Endothelial cell of umbilical vein (primary cell): ENCODE measurements around the gene ZNF488.

ENCODE experiments used
- CTCF ChIP-seq, 2 donors: IDR thresholded peaks; 1 replicate in 1 of 2; 2 replicates in 1 of 2; pipeline ENCODE4 v1.5.1; 2011; ENCODE audit warnings: low read length in 2 of 2, mild to moderate bottlenecking in 2 of 2, moderate library complexity in 2 of 2, control low read depth in 1 of 2, inconsistent platforms in 1 of 2, low read depth in 1 of 2; ENCODE audit not compliant: insufficient read depth in 1 of 2; ENCODE audit errors: extremely low read depth in 1 of 2
- EZH2 ChIP-seq: IDR thresholded peaks from 2 replicates; pipeline ENCODE4 v1.6.1; 2012; ENCODE audit warnings: borderline replicate concordance, low read depth, mild to moderate bottlenecking, moderate library complexity, low read length, inconsistent platforms; ENCODE audit not compliant: severe bottlenecking
- GATA2 ChIP-seq: IDR thresholded peaks from 2 replicates; pipeline ENCODE4 v1.7.0; 2011; ENCODE audit warnings: low read depth, mild to moderate bottlenecking, moderate library complexity, mixed read lengths, low read length; ENCODE audit not compliant: insufficient read length, insufficient read depth
- MAX ChIP-seq: IDR thresholded peaks from 2 replicates; pipeline ENCODE4 v1.6.1; 2011; ENCODE audit not compliant: insufficient read depth, insufficient read length
- MYC ChIP-seq: IDR thresholded peaks from one replicate; pipeline ENCODE4 v1.6.1; 2011; ENCODE audit warnings: mild to moderate bottlenecking, low read depth, low read length
- POLR2A ChIP-seq: IDR thresholded peaks from 2 replicates; pipeline ENCODE4 v1.6.1; 2012; ENCODE audit warnings: low read depth, mild to moderate bottlenecking, control low read depth, low read length
- POLR2AphosphoS5 ChIP-seq: IDR thresholded peaks from 2 replicates; pipeline ENCODE4 v1.6.1; 2012; ENCODE audit warnings: low read depth, mild to moderate bottlenecking, control low read depth, low read length, moderate library complexity; ENCODE audit not compliant: insufficient read depth

GRCh38 chr10:47366181-47366631 is 17.9 kb downstream of the ZNF488 start:
- TF ChIP-seq CTCF (IDR thresholded peaks at IDR 0.05; ENCODE audit: extremely low read depth in 1 of 2, insufficient read depth in 1 of 2, low read depth in 1 of 2, low read length in 2 of 2) (no peak), EZH2 (no peak), POLR2AphosphoS5 (no peak), POLR2A (no peak), MAX (no peak), GATA2 (no peak), MYC (no peak)
